AG04449 (cell line): Measurements from ENCODE around the gene SMYD5.

Experiments
- CTCF ChIA-PET: fragments of 350-600 bp; formaldehyde crosslinking; extraction: SDS; loops from one replicate; lab custom pipeline; 2021; ENCODE audit warnings: antibody characterized with exemption; lab: Yijun Ruan, JAX
- POLR2A ChIA-PET: fragments of 400-600, 350-600 bp; formaldehyde crosslinking; extraction: SDS; loops from one replicate; lab custom pipeline; 2020; ENCODE audit warnings: antibody characterized with exemption, inconsistent platforms; lab: Yijun Ruan, JAX
- DNase-seq: peaks from one replicate; pipeline ENCODE4 v3.0.0-alpha.2; 2010; ENCODE audit warnings: low read depth, low spot score
- H3K4me3 ChIP-seq: 2 replicates; pipeline ENCODE4 v1.5.1; 2011; ENCODE audit warnings: low read depth, mild to moderate bottlenecking, control low read depth, low read length
- CTCF ChIP-seq: IDR thresholded peaks from one replicate; pipeline ENCODE4 v1.5.1; 2011; ENCODE audit warnings: mild to moderate bottlenecking, moderate library complexity, low read length, control low read depth, inconsistent platforms; ENCODE audit not compliant: insufficient read depth; ENCODE audit errors: missing control alignments

Gene SMYD5

GRCh38 chr2:73268830-73269685, 55.0 kb downstream of the SMYD5 start:
- DNase-seq: no peak
- peak; percentile 6 for TF ChIP-seq CTCF
- CTCF ChIA-PET: interaction anchor here (0.7 to 1.5 kb wide), 5 partner anchors 9 to 376 kb away, joined by 3 to 4 read pairs (median 3); no protein-coding TSS in a partner anchor
- POLR2A ChIA-PET: no interaction called here
- peak overlapping the region; percentile 20 for H3K4me3 ChIP-seq

GRCh38 chr2:73269686-73270465, 55.8 kb downstream of the SMYD5 start:
- DNase-seq: no peak
- ChIA-PET CTCF (interaction anchor here (3.7 kb wide), 1 partner anchor 20 kb away, joined by 16 read pairs; no protein-coding TSS in a partner anchor), POLR2A (no interaction called here)
- H3K4me3 ChIP-seq: no peak overlapping the region
- TF ChIP-seq CTCF: no peak

GRCh38 chr2:73272270-73272669, 58.2 kb downstream of the SMYD5 start:
- ChIA-PET POLR2A (no interaction called here), CTCF (interaction anchor here (2.1 to 3.7 kb wide), 2 partner anchors 12 to 18 kb away, joined by 6 to 16 read pairs; no protein-coding TSS in a partner anchor)
- no peak overlapping the region for H3K4me3 ChIP-seq
- no peak for DNase-seq
- TF ChIP-seq CTCF: no peak
